ENCODE results near the gene MAZ.

The MAZ gene

GRCh38 chr16:29850998-29851397 lies 44.7 kb downstream of the MAZ start:
- no peak for DNase-seq (ENCODE audit: insufficient read length, low spot score)
- FAIRE-seq: no peak

GRCh38 chr16:29852654-29853053 lies 46.3 kb downstream of the MAZ start:
- DNase-seq (ENCODE audit: insufficient read length, low spot score): no peak
- no peak for FAIRE-seq

- no peak for DNase-seq (ENCODE audit: insufficient read length, low spot score)
- no peak for FAIRE-seq
Observed at GRCh38 chr16:29854520-29855100, 48.3 kb downstream of the MAZ start.

GRCh38 chr16:29857133-29857760 lies 50.9 kb downstream of the MAZ start:
- DNase-seq (ENCODE audit: insufficient read length, low spot score) (no peak), FAIRE-seq (no peak)

- FAIRE-seq: no peak
- no peak for DNase-seq (ENCODE audit: insufficient read length, low spot score)
Observed at GRCh38 chr16:29858149-29858849, 52.0 kb downstream of the MAZ start.

- FAIRE-seq (no peak), DNase-seq (ENCODE audit: insufficient read length, low spot score) (no peak)
Observed at GRCh38 chr16:29858974-29859373, 52.6 kb downstream of the MAZ start.

GRCh38 chr16:29860218-29860617 lies 53.9 kb downstream of the MAZ start:
- DNase-seq (ENCODE audit: insufficient read length, low spot score): no peak
- no peak for FAIRE-seq

All from HTR-8/SVneo (cell line).